HEK293 (cell line): ENCODE results near the gene GPR39.

ENCODE experiments used
- ATF2 ChIP-seq: fragments of 450-650 bp; formaldehyde crosslinking; IDR thresholded peaks from 2 replicates; pipeline ENCODE4 v1.5.1; 2016; ENCODE audit warnings: missing biosample characterization, missing genetic modification characterization, low read depth
- FEZF1 ChIP-seq: fragments of 450-650 bp; formaldehyde crosslinking; IDR thresholded peaks from 2 replicates; pipeline ENCODE4 v1.5.1; 2016; ENCODE audit warnings: missing biosample characterization, missing genetic modification characterization
- KLF17 ChIP-seq: fragments of 450-650 bp; formaldehyde crosslinking; IDR thresholded peaks from 2 replicates; pipeline ENCODE4 v1.5.1; 2016; ENCODE audit warnings: missing biosample characterization, missing genetic modification characterization
- KLF7 ChIP-seq: fragments of 450-650 bp; formaldehyde crosslinking; IDR thresholded peaks from 2 replicates; pipeline ENCODE4 v1.5.1; 2016; ENCODE audit warnings: missing biosample characterization, missing genetic modification characterization, borderline replicate concordance
- PBX3 ChIP-seq: sonication (generic); formaldehyde crosslinking; IDR thresholded peaks from 2 replicates; pipeline ENCODE4 v1.8.1; 2022; ENCODE audit warnings: mild to moderate bottlenecking, moderate library complexity, missing genetic modification reagents
- PRDM4 ChIP-seq: fragments of 450-650 bp; formaldehyde crosslinking; IDR thresholded peaks from 2 replicates; pipeline ENCODE4 v1.5.1; 2017; ENCODE audit warnings: missing biosample characterization, missing genetic modification characterization
- RBAK ChIP-seq: fragments of 450-650 bp; formaldehyde crosslinking; IDR thresholded peaks from 2 replicates; pipeline ENCODE4 v1.5.1; 2016; ENCODE audit warnings: missing biosample characterization, missing genetic modification characterization
- ZBTB1 ChIP-seq: fragments of 450-650 bp; formaldehyde crosslinking; IDR thresholded peaks from 2 replicates; pipeline ENCODE4 v1.5.1; 2016; ENCODE audit warnings: missing biosample characterization, missing genetic modification characterization
- ZBTB49 ChIP-seq: fragments of 450-650 bp; formaldehyde crosslinking; IDR thresholded peaks from 2 replicates; pipeline ENCODE4 v1.5.1; 2016; ENCODE audit warnings: missing biosample characterization, missing genetic modification characterization, low read depth
- ZNF138 ChIP-seq: fragments of 450-650 bp; formaldehyde crosslinking; IDR thresholded peaks from 2 replicates; pipeline ENCODE4 v1.5.1; 2016; ENCODE audit warnings: missing biosample characterization, missing genetic modification characterization, borderline replicate concordance
- ZNF140 ChIP-seq: fragments of 450-650 bp; formaldehyde crosslinking; IDR thresholded peaks from 2 replicates; pipeline ENCODE4 v1.5.1; 2016; ENCODE audit warnings: missing biosample characterization, missing genetic modification characterization
- ZNF169 ChIP-seq: fragments of 450-650 bp; formaldehyde crosslinking; IDR thresholded peaks from 2 replicates; pipeline ENCODE4 v1.5.1; 2016; ENCODE audit warnings: missing biosample characterization, missing genetic modification characterization
- ZNF302 ChIP-seq: fragments of 450-650 bp; formaldehyde crosslinking; IDR thresholded peaks from 2 replicates; pipeline ENCODE4 v1.5.1; 2016; ENCODE audit warnings: missing biosample characterization, missing genetic modification characterization, low read depth
- ZNF398 ChIP-seq: fragments of 450-650 bp; formaldehyde crosslinking; IDR thresholded peaks from 2 replicates; pipeline ENCODE4 v1.5.1; 2017; ENCODE audit warnings: missing biosample characterization, missing genetic modification characterization
- ZNF48 ChIP-seq: fragments of 450-650 bp; formaldehyde crosslinking; IDR thresholded peaks from 2 replicates; pipeline ENCODE4 v1.5.1; 2016; ENCODE audit warnings: missing biosample characterization, missing genetic modification characterization
- ZNF639 ChIP-seq: fragments of 450-650 bp; formaldehyde crosslinking; IDR thresholded peaks from 2 replicates; pipeline ENCODE4 v1.5.1; 2016; ENCODE audit warnings: missing biosample characterization, missing genetic modification characterization
- ZNF670 ChIP-seq: fragments of 450-650 bp; formaldehyde crosslinking; IDR thresholded peaks from 2 replicates; pipeline ENCODE4 v1.5.1; 2016; ENCODE audit warnings: missing biosample characterization, missing genetic modification characterization, low read depth
- ZNF843 ChIP-seq: fragments of 450-650 bp; formaldehyde crosslinking; IDR thresholded peaks from 2 replicates; pipeline ENCODE4 v1.5.1; 2016; ENCODE audit warnings: missing biosample characterization, missing genetic modification characterization

Gene GPR39

GRCh38 chr2:132670496-132671150 lies 254.0 kb downstream of the GPR39 start (continued):
- TF ChIP-seq ZNF140 (tag by site-specific recombination) (no peak), PRDM4 (tag by site-specific recombination) (peak; percentile 26; the same call in 1 of the 2 replicates), ATF2 (tag by site-specific recombination) (no peak), FEZF1 (tag by site-specific recombination) (no peak), ZNF639 (tag by site-specific recombination) (no peak), ZNF843 (tag by site-specific recombination) (no peak; the same call in 1 of the 2 replicates), ZNF670 (no peak), ZBTB1 (tag by site-specific recombination) (no peak), ZBTB49 (tag by site-specific recombination) (no peak), ZNF302 (tag by site-specific recombination) (no peak), ZNF138 (tag by site-specific recombination) (no peak), ZNF48 (tag by site-specific recombination) (no peak), RBAK (tag by site-specific recombination) (no peak), KLF17 (peak; percentile 48; the same call in 1 of the 2 replicates), ZNF398 (peak; percentile 61; the same call in 1 of the 2 replicates), PBX3 (CRISPR knock-in tag) (no peak), ZNF169 (tag by site-specific recombination) (no peak), KLF7 (tag by site-specific recombination) (no peak; the same call in 1 of the 2 replicates)
